Measurements from ENCODE around the gene COL6A2. TPM values are rescaled to one million over a fixed set of nuclear protein-coding genes. Genes with fewer than 3 reads are reported as not detected.

COL6A2 gene
- total RNA-seq, 1 donor from 2014 or later, result 459 TPM

DNA sequence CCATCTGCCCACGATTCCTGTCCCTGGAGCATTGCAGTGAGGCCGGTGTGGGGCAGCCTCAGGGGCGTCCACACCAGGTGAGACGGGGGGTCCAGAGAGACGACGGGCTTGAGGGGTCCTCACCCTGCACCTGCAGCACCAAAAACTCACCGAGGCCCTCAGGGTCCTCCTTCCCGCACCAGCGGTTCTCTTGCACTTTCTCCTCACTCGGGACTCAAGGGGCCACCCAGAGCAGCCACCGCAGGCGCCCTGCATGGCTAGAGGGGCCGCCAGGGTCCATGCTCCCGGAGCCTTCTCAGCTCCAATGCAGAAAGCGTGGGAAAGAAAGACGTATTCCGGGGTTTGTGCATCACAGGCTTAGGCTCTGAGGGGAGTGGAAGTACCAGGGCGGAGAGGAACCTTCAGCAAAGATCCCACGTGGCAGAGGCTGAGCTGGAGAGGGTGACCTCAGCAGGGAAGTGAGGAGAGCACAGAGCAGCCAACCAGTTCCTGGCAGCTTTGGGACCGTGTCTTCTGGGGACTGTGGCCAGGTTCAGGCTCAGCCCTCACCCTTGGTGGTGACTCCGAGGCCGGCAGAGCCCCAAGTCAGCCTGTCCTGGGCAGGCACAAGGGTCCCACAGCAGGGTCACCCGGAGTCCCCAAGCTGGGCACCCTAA, 19.5 kb upstream of the COL6A2 start:
- Histone ChIP-seq H3K27ac (ENCODE audit: low read depth, low read length) (no peak overlapping the region), H3K27me3 (ENCODE audit: control insufficient read depth in 3 of 3, insufficient read depth in 3 of 3, low read length in 3 of 3) (peaks cover 24 to 40% (median 39%) of the 10 kb centered on the region in 3 donors), H3K36me3 (ENCODE audit: control insufficient read depth in 3 of 3, insufficient read depth in 3 of 3, low read length in 3 of 3) (no peaks in the 10 kb centered on the region), H3K4me3 (ENCODE audit: low read length in 3 of 3) (no peak overlapping the region), H3K9me3 (ENCODE audit: control insufficient read depth in 3 of 3, low read length in 3 of 3) (no peaks in the 10 kb centered on the region), H3K9ac (ENCODE audit: low read depth in 1 of 3, low read length in 3 of 3) (no peak overlapping the region), H3K4me1 (ENCODE audit: control insufficient read depth in 3 of 3, insufficient read depth in 3 of 3, low read length in 3 of 3) (peaks cover 21 to 29% (median 26%) of the 10 kb centered on the region in 3 donors)

DNA sequence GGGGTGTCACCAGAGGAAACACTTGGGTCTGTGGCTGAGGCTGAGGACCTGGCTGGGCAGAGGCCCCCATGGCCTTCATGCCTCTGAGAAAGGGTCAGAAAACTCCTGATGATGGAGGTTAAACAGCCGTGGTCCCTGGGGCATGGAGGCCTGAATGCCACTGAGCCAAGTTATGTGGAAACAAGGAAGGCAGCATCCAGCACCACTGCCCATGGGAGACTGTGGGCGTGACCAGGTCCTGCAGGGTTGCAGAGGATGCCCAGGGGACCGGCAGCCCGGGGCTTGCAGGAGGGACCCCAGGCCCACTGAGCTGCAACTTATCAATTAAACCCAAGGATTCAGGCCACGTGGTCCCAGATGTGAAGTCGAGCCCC, 18.9 kb upstream of the COL6A2 start:
- H3K4me1 ChIP-seq (ENCODE audit: control insufficient read depth in 3 of 3, insufficient read depth in 3 of 3, low read length in 3 of 3), result peaks cover 21 to 29% (median 29%) of the 10 kb centered on the region in 3 donors
- no peaks in the 10 kb centered on the region for H3K9me3 ChIP-seq (ENCODE audit: control insufficient read depth in 3 of 3, low read length in 3 of 3)
- peaks cover 28 to 45% (median 44%) of the 10 kb centered on the region in 3 donors for H3K27me3 ChIP-seq (ENCODE audit: control insufficient read depth in 3 of 3, insufficient read depth in 3 of 3, low read length in 3 of 3)
- H3K9ac ChIP-seq (ENCODE audit: low read depth in 1 of 3, low read length in 3 of 3), result no peak overlapping the region
- no peak overlapping the region for H3K4me3 ChIP-seq (ENCODE audit: low read length in 3 of 3)
- no peaks in the 10 kb centered on the region for H3K36me3 ChIP-seq (ENCODE audit: control insufficient read depth in 3 of 3, insufficient read depth in 3 of 3, low read length in 3 of 3)
- H3K27ac ChIP-seq (ENCODE audit: low read depth, low read length), result no peak overlapping the region

DNA sequence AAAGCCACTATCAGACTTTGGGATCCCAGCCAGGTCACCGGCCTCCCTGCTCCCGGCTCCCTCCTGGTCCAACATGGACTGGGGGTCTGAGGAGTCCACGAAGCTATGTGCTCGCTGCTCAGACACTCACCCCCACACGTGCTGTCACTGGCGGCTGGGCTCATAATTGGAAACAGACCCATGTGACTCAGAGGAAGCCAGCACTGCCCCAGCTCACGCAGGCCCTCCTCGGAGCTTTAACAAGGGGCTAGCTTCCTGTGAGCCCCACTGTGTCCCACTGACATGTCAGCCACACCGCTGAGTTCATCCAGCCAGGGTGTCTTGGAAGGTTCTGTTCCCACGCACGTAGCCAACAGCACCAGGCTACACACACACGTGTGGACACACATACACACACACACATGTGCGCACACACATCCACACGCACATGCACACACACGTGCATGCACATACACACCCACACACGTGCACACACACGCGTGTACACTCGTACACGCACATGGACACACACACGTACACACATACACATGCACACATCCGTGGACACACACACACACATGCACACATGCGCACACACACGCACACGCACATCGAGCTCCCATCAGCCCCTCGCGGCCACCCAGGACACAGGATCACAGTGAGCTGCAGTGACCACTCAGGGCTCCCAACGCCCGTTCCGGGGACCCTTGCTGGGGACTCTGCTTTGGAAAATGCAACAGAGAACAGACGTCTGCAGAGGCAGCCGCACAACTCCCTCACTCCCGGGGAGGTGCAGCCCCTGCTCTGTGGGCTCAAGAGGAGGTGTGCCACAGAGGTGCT, 18.4 kb upstream of the COL6A2 start:
- peaks cover 21 to 29% (median 29%) of the 10 kb centered on the region in 3 donors for H3K4me1 ChIP-seq (ENCODE audit: control insufficient read depth in 3 of 3, insufficient read depth in 3 of 3, low read length in 3 of 3)
- peak overlapping the region; percentile 10 for H3K27ac ChIP-seq (ENCODE audit: low read depth, low read length)
- H3K36me3 ChIP-seq (ENCODE audit: control insufficient read depth in 3 of 3, insufficient read depth in 3 of 3, low read length in 3 of 3), result no peaks in the 10 kb centered on the region
- no peak overlapping the region for H3K9ac ChIP-seq (ENCODE audit: low read depth in 1 of 3, low read length in 3 of 3)
- H3K27me3 ChIP-seq (ENCODE audit: control insufficient read depth in 3 of 3, insufficient read depth in 3 of 3, low read length in 3 of 3), result peaks cover 31 to 51% (median 49%) of the 10 kb centered on the region in 3 donors
- H3K4me3 ChIP-seq (ENCODE audit: low read length in 3 of 3), result peak overlapping the region in 1 of 3 donors; percentile 13
- no peaks in the 10 kb centered on the region for H3K9me3 ChIP-seq (ENCODE audit: control insufficient read depth in 3 of 3, low read length in 3 of 3)

DNA sequence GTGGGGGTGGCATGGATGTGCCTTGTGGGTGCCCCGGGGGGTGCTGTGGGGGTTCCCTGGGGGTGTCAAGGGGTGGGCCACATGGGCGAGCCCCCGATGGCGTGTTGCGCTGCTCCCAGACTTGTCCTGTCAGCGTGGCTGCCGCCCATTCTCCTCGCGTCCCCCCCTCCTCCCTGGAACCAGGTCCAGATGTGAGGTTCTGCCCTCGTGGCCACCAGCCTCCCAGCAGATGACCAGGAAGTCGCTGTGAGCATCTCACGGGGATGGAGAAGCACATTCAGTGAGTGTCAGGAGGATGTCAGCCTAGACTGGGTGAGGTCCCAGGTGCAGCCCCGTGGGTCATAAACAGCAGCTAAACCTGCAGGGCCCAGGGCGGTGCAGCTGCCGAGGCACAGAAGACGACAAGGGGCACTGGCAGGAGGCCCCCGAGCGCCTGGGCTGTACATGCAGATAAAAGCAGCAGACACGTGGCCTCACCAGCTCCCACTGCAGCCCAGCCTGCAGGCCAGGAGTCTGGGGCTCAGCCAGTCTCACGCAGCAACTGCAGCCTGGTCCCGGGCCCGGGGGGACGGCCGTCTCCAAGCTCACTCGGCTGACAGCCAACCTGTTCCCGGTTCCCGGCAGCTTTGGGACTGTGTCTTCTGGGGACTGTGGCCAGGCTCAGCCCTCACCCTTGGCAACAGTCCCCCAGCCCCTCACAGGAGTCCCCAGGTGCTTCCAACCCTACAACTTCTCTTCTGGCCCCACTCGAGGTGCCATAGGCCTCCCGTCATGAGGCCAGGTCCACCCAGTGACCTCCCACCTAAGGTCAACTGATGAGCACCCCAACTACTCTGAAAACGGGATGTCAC, 17.5 kb upstream of the COL6A2 start:
- no peak overlapping the region for H3K9ac ChIP-seq (ENCODE audit: low read depth in 1 of 3, low read length in 3 of 3)

DNA sequence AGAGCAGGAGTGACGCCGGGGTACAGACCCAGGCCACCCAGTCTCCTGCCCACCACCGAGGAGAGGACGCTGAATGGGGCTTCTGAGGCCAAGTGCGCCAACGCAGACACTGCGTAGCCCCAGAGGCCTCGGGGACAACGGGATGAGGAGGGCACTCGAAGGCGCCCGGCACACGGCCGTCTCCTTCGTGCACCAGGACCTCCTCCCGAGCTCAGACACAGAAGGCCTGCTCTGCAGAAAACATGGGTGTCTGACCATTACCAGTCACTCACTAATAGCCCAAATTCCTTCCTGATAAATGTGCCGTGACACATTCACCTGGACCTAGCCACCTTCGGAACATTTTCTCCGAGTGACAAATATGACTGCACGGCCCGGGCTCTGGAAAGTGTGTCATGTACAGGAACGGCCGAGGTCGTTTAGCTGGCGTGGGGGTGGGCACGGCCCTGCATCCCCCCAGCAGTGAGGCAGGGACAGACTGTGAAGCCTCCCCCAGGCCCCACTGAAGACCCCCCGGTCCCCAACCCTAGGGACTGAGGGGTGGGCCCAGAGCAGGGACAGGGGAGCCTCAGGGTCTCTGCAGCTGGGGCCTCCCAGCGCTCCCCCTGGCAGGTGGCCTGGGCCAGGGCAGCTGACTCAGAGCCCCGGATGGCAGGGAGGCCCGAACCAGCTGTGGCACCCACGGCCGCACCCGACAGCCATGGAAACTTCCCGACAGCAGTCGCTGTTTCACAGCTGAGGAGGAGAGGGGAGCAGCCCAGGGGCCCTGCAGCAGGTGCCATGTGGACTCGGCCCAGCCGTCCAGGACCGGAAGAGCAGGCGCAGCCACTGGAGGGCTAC, 16.7 kb upstream of the COL6A2 start:
- no peaks in the 10 kb centered on the region for H3K9me3 ChIP-seq (ENCODE audit: control insufficient read depth in 3 of 3, low read length in 3 of 3)
- no peak overlapping the region for H3K9ac ChIP-seq (ENCODE audit: low read depth in 1 of 3, low read length in 3 of 3)
- H3K36me3 ChIP-seq (ENCODE audit: control insufficient read depth in 3 of 3, insufficient read depth in 3 of 3, low read length in 3 of 3), result no peaks in the 10 kb centered on the region
- H3K27ac ChIP-seq (ENCODE audit: low read depth, low read length), result peak overlapping the region; percentile 10
- H3K4me3 ChIP-seq (ENCODE audit: low read length in 3 of 3), result no peak overlapping the region
- H3K27me3 ChIP-seq (ENCODE audit: control insufficient read depth in 3 of 3, insufficient read depth in 3 of 3, low read length in 3 of 3), result peaks cover 31 to 53% (median 49%) of the 10 kb centered on the region in 3 donors
- peaks cover 21 to 29% (median 29%) of the 10 kb centered on the region in 3 donors for H3K4me1 ChIP-seq (ENCODE audit: control insufficient read depth in 3 of 3, insufficient read depth in 3 of 3, low read length in 3 of 3)

More for the DNA sequence above, 17.5 kb upstream of the COL6A2 start:
- Histone ChIP-seq H3K27me3 (ENCODE audit: control insufficient read depth in 3 of 3, insufficient read depth in 3 of 3, low read length in 3 of 3) (peaks cover 31 to 53% (median 49%) of the 10 kb centered on the region in 3 donors), H3K4me3 (ENCODE audit: low read length in 3 of 3) (no peak overlapping the region), H3K36me3 (ENCODE audit: control insufficient read depth in 3 of 3, insufficient read depth in 3 of 3, low read length in 3 of 3) (no peaks in the 10 kb centered on the region), H3K27ac (ENCODE audit: low read depth, low read length) (peak overlapping the region; percentile 10), H3K4me1 (ENCODE audit: control insufficient read depth in 3 of 3, insufficient read depth in 3 of 3, low read length in 3 of 3) (peaks cover 21 to 29% (median 29%) of the 10 kb centered on the region in 3 donors), H3K9me3 (ENCODE audit: control insufficient read depth in 3 of 3, low read length in 3 of 3) (no peaks in the 10 kb centered on the region)

DNA sequence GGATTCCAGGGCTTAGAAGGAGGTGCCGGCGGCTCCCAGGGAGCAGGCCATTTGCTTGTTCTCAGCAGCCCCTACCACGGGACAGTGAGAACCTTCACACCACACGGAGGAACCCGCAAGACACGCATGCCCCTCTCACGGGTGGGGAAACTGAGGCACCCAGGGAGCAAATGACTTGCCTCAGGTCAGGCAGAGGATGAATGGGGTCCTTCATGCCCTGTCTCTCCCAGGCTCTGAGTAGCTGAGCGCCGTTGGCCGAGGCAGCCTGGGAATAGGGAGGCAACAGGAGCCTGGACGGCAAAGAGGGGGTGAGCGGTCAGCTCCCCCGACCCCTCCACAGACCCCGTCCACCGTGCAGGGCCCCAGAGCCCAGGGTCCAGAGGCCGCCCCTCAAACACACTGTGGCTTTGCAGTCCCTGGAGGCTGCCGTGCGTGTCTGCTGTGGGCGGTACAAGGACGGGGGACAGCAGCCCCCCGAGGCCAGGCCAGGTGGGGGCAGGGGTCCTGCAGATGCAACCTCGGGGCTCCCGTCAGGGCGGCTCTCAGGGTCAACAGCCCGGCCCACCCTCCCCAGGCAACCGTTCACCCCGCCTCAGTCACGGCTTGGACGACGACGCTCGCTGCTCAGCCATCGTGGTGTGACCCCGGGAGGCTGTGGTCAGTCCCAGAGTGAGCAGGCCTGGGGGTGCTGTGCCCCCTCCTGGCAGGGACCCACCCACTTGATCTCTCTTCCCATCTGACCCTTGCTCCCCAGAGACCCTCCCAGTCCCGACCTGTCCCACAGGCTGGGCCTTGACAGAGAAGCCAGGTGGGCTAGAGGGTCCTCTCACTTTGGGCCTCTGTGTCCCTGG, 15.8 kb upstream of the COL6A2 start:
- Histone ChIP-seq H3K27me3 (ENCODE audit: control insufficient read depth in 3 of 3, insufficient read depth in 3 of 3, low read length in 3 of 3) (peaks cover 31 to 53% (median 49%) of the 10 kb centered on the region in 3 donors), H3K36me3 (ENCODE audit: control insufficient read depth in 3 of 3, insufficient read depth in 3 of 3, low read length in 3 of 3) (no peaks in the 10 kb centered on the region), H3K27ac (ENCODE audit: low read depth, low read length) (no peak overlapping the region), H3K9me3 (ENCODE audit: control insufficient read depth in 3 of 3, low read length in 3 of 3) (no peaks in the 10 kb centered on the region), H3K4me1 (ENCODE audit: control insufficient read depth in 3 of 3, insufficient read depth in 3 of 3, low read length in 3 of 3) (peaks cover 21 to 29% (median 29%) of the 10 kb centered on the region in 3 donors), H3K4me3 (ENCODE audit: low read length in 3 of 3) (no peak overlapping the region), H3K9ac (ENCODE audit: low read depth in 1 of 3, low read length in 3 of 3) (no peak overlapping the region)

DNA sequence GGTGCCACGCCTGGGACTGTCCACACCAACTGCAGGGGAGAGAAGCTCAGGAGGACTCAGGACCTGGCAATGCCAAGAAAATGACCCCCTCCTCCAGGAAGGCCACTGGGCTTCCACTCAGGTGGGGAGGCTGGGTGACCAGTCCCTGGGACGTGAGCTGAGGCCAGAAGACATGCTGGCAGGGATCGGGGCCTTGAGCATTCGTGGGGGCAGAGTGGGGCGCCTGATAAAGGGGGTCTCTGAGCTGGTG, 15.3 kb upstream of the COL6A2 start:
- H3K36me3 ChIP-seq (ENCODE audit: control insufficient read depth in 3 of 3, insufficient read depth in 3 of 3, low read length in 3 of 3), result no peaks in the 10 kb centered on the region
- peaks cover 31 to 53% (median 49%) of the 10 kb centered on the region in 3 donors for H3K27me3 ChIP-seq (ENCODE audit: control insufficient read depth in 3 of 3, insufficient read depth in 3 of 3, low read length in 3 of 3)
- no peak overlapping the region for H3K27ac ChIP-seq (ENCODE audit: low read depth, low read length)
- H3K9me3 ChIP-seq (ENCODE audit: control insufficient read depth in 3 of 3, low read length in 3 of 3), result peaks cover 0 to 1% (median 0%) of the 10 kb centered on the region in 3 donors
- H3K4me1 ChIP-seq (ENCODE audit: control insufficient read depth in 3 of 3, insufficient read depth in 3 of 3, low read length in 3 of 3), result peaks cover 21 to 29% (median 29%) of the 10 kb centered on the region in 3 donors
- H3K4me3 ChIP-seq (ENCODE audit: low read length in 3 of 3), result no peak overlapping the region
- H3K9ac ChIP-seq (ENCODE audit: low read depth in 1 of 3, low read length in 3 of 3), result no peak overlapping the region

DNA sequence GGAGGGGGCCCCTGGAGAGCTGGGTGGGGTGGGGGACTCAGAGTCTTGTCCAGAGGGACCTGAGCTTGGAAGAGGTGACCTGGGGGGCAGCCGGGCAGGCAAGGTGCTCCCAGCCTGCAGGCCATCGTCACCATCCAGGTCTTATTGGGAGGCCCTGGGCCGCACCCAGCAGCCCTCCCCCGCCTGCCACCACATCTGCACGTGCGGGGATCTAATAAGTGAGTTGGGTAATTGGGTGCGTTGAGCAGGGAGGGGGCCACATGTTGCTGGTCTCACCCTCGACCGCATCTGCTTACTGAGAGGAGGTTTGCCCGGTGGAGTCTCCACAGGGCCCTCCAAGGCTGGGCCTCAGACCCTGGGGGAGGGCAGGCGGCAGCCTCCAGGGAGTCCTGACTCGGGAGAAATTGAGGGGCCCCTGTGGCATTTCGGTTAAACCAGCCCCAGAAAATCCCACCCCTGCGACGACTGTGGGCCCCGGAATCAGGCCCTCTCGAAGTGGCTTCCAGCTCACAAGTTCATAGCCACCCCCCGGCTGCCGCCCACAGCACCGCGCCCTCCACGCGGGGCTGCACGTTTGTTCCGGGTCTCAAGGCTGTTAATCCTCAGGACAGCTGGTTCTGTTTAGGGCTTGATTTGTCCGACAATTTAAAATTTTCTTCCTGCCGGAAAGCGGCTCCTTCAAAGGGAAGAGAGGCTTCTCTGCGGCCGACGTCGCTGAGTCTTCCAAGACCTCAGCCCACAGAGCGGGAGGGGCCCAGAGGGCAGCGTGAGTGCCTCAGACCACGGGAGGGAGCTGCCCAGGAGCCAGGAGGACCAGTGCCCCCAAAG, 14.7 kb upstream of the COL6A2 start:
- H3K27ac ChIP-seq (ENCODE audit: low read depth, low read length), result no peak overlapping the region
- peak overlapping the region in 1 of 3 donors; percentile 40 for H3K9ac ChIP-seq (ENCODE audit: low read depth in 1 of 3, low read length in 3 of 3)
- H3K4me3 ChIP-seq (ENCODE audit: low read length in 3 of 3), result no peak overlapping the region
- peaks cover 21 to 29% (median 28%) of the 10 kb centered on the region in 3 donors for H3K4me1 ChIP-seq (ENCODE audit: control insufficient read depth in 3 of 3, insufficient read depth in 3 of 3, low read length in 3 of 3)
- H3K36me3 ChIP-seq (ENCODE audit: control insufficient read depth in 3 of 3, insufficient read depth in 3 of 3, low read length in 3 of 3), result no peaks in the 10 kb centered on the region
- H3K9me3 ChIP-seq (ENCODE audit: control insufficient read depth in 3 of 3, low read length in 3 of 3), result peaks cover 0 to 6% (median 0%) of the 10 kb centered on the region in 3 donors
- H3K27me3 ChIP-seq (ENCODE audit: control insufficient read depth in 3 of 3, insufficient read depth in 3 of 3, low read length in 3 of 3), result peaks cover 30 to 51% (median 49%) of the 10 kb centered on the region in 3 donors
